ENCODE measurements around the gene LRRC4C.
"Not testable (repeated sequence)": the region's sequence is repeated elsewhere in the genome, so short reads cannot be mapped to it uniquely, and the experiment has no call there.

LRRC4C gene

DNA sequence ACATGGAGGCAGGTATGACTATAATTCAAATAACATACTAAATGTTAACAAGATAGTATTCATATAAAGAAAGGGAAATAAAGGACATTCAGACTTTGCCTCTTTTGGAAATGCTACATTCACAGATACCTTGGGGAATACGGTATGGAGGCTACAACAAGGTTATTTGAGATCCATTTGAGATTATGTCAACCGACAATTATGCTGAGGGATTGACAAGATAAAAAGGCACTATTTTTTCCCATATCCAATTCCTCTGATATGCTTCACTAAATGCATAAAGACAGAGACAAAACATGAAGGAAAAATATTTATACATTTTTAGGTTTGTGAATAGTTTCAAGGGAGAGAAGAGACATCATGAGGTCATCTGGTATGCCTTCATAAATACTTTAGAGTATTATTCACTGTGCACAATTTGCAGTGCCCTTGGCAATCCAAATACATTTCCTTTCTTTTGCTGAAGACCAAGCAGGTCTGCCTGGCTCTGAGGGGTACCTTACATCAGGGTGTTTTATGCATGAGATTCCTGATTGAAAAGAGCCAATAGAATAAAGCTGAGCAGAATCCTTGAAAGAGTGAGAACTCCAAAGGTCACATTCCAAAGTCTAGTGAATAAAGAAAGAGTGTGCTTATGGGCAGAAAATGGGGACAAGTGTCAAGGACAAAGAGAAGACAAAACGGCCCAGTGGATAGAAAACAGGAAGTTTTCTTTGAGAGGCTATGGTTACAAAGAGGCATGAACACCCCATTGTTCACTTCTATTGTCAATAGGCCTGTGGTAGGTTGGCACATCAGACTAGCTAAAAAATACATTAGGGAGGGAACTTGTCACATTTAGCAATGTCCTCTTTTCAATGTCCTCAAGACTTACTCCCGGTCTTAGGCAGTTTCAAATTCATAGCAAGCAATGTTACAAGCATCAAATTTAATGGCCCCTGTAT, 455.8 kb downstream of the LRRC4C start:
- no peak for DNase-seq

DNA sequence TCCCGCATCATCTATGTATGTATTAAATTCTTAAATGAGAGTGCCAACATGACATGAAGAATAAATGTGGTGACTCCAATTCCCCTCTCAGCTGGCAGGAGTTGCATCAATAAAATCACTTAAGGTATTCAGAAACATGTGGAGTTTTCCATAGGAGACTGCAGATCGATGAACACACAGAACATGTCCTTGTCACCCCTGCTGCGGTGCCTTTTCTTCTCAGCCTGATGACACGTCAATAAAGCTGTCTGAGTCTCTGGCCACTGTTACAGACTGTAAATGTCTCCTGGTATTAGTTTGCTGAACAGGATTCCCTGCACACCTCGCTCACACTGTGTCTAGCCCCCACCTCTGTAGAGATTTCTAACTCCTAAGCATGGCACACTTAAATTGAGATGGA, 460.5 kb downstream of the LRRC4C start:
- DNase-seq: no peak

DNA sequence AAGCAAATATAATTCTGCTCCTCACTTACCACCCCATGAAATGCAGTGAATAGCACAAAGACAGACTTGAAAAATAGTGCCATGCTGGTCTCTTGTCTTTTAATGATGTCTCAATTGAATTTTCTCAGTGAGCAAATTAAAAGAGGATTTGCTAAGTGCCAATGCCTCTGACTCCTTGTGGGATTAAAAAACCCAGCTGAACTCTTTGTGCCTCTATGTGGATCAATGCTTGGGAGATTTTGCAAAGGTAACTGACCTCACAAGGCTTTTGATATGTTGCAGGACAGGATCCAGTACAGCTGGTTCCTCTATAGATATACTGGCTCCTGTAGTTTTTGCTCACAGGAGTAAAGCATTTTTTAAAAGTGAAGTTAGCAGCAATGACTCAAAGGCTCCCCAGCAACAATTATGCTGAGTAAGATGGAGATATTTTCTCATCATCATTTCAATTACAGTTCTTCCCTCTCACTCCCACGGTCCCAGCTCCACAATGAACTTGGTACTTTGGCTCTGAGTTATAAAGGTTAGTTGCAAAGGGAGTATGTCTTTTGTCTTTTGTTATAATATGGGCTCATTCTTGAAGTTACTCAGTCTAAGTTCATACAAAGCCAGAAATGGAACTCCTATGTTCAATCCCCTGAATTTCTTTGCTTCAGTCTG, 471.5 kb downstream of the LRRC4C start:
- no peak for DNase-seq

DNA sequence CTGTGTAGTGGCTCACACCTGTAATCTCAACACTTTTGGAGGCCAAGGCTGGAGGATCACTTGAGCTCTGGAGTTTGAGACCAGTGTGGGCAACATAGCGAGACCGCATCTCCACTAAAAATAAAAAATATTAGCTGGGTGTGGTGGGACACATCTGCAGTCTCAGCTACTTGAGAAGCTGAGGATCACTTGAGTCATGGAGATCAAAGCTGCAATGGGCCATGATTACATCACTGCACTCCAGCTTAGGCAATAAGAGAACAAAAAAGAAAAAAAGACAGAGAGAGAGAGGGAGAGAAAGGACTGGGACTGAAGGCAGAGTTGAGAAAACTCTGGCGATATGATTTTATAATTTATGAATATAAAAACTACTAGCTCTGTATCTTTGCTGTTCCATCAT, 473.1 kb downstream of the LRRC4C start:
- DNase-seq: no peak

DNA sequence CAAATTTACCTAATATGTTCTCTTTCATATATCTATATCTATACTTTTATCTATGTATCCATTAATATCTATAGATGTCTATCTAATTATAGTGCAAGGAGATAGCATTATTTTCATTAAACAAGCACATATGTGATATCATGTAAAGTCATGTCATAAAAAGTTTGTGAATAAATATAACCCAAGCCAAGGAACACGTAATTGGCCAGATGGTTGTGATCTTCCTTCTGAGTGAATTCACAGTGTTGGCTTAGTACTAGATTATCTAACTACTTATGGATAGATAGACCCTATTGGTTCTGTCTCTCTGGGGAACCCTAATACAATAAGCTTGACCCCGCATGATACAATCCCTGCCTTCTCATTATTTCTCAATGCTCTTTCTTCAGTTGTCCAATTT, 484.4 kb downstream of the LRRC4C start:
- DNase-seq: no peak

DNA sequence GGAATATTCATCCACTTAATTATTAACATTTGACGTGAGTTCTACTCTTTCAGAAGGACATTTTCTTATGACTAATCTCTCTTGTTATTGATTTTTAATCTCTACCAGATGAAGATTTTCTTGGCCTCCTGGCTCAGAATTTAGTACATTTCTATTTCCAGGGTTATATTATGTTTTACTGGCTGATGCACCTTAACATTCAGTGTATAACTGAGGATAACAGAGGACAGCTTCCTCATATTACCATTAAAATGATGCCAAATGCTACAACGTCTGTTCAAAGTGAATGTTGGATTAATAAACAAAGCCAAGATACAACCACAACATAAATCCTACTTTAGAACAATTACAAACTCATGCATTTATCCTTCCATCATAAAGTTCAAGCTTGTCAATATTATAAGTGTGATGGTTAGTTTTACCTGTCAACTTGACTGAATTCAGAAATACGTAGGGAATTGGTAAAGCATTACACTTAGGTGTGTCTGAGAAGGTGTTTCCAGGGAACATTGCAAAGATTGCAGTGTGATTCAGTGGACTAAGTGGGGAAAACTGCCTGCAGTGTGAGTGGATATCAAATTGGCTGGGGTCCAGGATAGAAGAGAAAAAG, 485.2 kb downstream of the LRRC4C start:
- DNase-seq: no peak

DNA sequence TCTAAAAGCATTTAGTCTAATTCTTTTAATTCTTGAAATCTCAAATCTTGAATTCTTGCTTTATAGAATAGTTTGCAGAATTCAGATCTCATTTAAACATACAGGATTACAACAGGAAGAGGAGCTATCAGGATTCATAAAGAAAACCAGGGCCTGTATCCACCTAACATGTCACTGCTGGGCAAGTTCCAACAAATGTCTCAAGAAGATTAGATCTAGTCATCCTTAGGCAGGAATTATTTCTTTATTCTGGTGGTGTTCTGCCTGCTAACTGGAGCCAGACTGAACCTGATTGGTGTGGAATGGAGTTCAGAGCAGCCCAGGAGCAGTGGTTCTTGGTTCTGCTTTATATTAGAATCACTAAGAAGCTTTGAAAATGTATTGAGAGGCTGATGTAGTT, 500.7 kb downstream of the LRRC4C start:
- no peak for DNase-seq

DNA sequence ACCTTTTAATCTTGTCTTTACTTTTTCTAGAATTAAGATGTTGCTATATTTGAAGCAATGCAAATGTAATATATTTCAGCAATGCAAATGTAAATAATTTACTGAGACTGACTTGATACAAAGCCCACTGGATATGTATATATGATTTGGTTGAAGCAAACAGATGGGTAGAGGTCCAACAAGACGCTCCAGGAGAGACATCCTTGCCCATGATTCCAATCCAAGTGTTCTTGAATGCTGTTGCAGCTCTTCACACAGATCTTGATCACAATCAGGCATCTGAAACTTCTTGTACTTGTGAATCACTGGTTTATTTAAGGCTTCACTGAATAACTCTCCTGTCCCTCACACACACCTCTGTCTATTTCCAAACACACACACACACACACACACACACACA, 507.0 kb downstream of the LRRC4C start:
- DNase-seq: no peak

DNA sequence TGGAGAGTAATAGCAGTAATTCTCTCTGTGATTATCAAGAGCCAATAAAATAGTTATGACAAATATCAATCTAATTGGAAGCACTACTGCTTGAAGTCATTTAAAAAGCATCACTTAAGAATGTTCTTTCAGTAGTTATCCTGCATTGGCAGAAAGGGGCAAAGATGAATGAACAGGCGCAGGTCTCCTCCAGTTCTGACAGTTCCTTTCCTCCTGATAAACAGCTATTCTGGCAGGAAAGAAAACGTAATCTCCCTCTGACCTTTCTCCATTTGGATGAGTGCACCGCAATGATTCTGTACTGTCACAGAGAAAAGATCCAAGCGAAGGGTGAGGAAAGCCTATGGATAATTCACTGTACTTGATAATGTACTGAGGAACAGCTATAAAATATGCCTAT, 521.5 kb downstream of the LRRC4C start:
- DNase-seq: no peak

DNA sequence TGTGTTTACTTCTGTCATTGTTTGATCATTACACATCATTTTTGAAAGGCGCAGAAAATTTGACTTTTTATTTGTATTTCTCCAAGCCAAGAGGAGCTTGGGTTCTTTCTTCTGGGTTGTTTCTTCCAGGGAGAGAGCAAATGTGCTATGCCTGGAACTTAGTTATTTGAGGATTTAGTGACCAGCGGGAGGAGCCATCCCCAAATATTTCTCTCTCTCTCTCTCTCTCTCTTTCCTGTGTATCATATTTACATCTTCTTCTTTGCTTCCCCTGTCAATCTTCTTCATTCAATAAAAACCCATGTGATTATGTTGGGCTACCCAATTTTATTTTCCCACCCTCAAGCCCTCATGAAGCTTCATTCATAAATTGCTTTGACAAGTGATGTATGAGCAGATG, 534.5 kb downstream of the LRRC4C start:
- DNase-seq: no peak

DNA sequence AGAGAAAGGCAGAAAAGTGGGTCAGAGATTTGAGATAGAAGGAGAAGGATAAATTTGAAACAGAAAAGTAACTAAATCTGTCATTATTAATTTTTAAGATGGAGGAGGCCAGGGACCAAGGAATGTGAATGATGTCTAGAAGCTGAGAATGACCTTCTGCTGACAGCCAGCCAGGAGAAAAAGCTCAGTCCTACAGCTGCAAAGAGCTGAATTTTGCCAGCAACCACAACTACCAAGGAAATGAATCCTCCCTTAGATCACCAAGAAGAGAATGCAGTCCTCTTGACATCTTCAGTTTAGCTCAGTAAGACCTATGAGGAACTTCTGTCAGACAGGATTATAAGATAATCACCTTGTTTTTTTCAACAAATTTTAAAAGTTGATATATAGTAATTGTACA, 538.2 kb downstream of the LRRC4C start:
- no peak for DNase-seq

DNA sequence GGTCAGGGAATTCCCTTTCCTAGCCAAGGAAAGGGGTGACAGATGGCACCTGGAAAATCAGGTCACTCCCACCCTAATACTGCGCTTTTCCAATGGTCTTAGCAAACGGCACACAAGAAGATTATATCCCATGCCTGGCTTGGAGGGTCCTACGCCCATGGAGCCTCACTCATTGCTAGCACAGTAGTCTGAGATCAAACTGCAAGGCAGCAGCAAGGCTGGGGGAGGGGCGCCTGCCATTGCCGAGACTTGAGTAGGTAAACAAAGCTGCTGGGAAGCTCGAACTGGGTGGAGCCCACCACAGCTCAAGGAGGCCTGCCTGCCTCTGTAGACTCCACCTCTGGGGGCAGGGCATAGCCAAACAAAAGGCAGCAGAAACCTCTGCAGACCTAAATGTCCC, 548.7 kb downstream of the LRRC4C start:
- not testable (repeated sequence) for DNase-seq

DNA sequence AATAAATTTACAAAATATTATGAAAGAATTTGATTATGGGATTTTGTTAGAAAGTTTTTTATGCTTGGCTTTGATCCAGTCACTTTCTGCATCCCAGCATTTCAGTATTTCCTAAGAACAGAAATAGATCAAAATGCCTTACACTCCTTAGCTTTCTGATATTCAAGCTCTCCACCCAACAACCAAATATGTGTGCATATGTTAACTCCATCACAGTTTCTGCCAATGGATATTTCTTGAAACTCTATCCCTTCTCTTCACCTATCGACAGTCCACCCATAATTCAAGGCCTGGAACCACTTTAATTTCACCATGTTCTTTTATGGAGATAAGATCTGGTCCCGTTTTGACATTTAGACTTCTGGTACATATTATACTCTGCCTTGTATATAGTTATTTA, 565.0 kb downstream of the LRRC4C start:
- no peak for DNase-seq

DNA sequence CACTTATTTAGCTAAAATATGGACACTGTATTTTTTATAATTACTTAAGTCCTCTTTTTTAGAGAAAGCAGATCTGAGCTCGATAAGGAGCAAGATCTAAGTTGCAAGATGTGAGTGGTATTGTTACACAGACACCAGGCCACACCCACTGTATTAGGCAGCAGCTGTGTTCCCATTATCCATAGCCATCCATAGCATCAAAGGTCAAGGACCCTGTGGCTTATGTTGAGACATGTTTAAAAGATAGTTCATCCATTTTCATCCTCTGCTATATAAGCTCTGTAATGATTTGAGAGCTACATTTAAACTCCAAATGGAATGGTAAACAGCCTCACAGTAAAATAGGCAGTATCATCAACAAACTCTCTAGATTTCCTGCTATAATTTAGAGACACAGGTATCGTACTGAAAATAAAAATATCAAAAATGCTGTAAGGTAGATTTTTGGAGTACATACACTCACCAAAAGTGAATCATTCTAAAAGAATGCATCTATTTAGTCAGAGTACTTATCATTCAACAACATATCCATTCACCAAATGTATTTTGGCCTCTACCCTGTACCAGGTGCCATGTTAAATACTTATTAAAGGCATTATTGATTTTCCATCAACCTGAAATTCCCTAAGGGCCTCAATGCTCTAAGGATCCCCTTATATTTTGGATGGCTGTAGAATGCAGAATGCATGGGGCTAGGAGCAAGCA, 574.0 kb downstream of the LRRC4C start:
- DNase-seq: no peak

DNA sequence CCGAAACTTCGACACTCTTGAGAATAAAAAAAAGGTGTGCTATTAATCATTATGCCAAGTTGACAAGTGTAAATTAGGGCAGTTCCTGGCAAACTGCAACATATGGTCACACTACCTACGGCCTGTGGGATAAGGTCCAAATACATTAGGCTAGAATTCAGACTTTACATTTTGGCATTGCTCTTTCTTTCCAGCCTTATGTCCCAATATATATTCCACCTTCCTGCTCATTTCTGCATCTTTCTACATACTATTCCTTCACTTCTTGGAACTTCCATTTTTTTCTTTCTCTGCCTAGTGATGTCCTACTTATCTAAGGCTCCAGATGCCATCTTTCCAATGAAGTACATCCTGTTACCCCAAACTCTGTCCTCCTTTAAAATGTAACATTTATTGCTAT, 577.2 kb downstream of the LRRC4C start:
- no peak for DNase-seq

DNA sequence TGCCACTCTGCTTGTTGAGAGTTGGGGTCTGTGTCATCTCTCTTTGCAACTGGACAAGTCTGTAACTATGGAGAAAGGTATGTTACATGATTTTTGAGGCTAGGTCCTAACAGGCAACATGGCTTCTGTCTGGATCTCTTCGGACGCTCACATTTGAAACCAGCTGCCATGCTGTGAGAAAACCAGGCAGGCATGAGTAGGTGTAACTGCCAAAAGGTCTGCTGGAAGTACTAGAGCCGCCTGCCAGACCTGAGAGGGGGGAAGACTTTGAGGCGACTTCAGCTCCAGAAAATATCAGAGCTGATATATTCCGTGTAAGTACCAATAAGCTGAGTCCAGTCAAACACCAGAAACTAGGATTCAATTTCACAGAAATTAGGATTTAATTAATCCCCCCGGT, 579.5 kb downstream of the LRRC4C start:
- DNase-seq: no peak

DNA sequence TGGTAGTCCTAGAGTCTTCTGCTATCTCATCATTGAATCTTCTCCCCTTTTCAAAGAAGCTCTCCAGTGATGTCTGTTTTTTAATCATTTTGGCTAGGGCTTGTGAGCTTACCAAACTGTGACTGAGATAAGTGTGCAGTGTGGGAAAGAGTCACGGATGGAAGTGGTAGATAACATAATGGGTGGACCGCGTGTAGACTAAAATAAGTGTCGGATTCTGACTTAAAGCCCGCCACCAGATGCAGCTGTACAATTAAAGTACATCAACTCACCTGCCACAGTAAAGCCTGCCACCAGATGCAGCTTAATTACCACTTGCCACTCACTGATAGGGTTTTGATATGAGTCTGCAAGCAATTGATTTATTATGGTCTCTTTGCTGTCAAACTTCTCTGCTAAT, 581.5 kb downstream of the LRRC4C start:
- DNase-seq: no peak

DNA sequence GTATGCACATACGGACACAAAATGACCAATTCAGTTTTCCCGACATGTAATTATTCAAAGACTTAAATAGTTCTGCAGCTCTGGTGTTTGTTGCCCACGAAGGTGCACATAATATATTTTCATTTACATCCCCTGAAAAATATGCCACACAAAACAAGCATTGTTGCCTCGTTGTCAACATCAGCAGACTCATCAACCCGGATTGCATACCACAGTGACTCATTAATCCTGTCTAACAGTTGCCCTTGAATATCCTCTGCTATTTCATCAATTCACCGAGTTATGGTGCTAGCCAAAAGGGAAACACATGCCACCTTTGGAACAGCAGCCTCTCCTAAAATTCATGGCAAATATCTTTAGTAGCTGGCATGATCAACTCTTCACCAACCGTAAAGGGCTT, 582.2 kb downstream of the LRRC4C start:
- DNase-seq: no peak

DNA sequence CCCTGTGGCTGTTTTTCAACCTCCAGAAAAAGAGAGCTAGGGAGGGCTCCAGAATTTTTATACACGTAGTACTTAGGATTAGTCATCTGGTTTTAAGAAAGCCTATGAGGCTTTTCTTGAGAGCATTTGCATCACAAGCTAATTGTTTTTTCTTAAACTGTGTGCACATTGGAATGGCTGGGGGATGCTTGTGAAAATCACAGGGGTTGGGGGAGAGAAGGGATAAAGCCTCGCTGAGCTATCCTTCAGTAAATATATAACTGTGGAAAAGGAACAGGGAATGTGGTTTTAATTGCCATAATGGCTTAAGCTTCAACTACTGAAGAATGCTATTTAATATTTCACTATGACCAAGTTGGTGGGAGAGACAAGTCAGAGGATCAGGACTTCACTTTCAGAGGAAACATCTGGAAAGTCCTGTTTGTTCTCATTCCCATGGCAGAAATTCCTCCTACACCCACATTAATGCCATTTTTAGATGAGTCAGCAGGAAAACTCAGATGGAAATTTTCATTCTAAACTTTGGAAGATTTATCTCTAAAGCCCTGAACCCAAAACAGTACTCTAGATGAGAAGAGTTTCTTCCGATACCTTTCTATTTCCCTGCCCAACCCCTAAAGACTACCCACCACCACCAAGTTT, 591.3 kb downstream of the LRRC4C start:
- DNase-seq: no peak

DNA sequence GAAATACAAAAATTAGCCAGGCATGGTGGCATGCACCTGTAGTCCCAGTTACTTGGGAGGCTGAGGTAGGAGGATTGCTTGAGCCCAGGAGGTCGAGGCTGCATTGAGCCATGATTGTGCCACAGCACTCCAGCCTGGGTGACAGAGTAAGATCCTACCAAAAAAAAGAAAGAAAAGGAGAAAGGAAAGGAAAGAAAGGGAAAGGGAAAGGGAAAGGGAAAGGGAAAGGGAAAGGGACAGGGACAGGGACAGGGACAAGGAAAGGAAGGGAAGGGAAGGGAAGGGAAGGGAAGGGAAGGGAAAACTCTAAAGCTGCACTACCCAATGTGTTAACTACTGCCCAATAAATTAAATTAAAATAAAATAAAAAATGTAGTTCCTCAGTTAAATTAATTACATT, 601.7 kb downstream of the LRRC4C start:
- DNase-seq: not testable (repeated sequence)

DNA sequence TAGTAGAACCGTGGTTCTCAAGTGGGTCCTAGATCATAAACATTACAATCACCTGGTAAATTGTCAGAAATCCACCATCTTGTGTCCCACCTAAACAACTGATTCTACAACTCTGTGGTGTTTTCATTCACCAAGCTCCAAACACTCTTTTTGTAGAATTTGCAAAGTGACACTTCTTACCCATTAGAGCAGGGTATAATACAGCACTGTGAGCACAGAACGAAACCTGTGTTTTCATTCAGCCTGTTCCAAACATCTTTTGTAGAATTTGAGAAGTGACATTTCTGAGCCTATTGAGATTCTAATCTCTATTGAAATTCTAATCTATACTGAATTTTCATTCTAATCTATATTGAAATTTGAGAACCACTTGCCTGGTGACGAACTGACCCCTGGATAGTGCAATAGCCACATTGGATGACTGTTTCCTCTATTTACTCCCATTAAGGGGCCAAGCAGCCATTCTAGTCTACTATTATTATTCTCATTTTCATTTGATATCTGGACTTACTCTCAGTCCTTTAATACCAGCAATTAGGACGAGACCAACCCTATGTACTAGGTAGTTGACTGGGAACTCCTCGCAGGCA, 616.6 kb downstream of the LRRC4C start:
- DNase-seq: no peak

DNA sequence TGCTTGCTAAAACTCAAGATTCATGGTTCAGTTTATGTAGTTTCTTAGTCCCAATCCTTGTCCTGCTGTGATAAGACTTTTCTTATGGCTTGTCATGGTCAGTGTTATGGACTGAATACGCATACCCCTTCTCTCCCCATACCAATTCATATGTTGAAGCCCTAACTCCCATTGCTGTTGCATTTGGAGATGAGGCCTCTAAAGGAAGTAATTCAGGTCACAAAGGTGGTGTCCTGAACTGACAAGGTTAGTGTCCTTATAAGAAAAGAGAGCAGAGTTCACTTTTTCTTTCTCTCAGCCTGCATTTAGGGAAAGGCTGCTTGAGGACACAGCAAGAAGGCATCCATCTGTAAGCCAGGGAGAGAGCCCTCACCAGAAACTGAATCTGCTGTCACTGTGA, 618.2 kb downstream of the LRRC4C start:
- DNase-seq: no peak
